Motor neuron (in vitro differentiated cells): ENCODE data around the gene CCDC197. TPM values are rescaled to one million over a fixed set of nuclear protein-coding genes. Genes with fewer than 3 reads are reported as not detected.

Experiments used
- ATAC-seq, 8 experiments: fragments of 200-7000 bp; cut with Tn5 transposase; replicated peaks in 6 of 8; 2 replicates each; pipeline ENCODE4 v1.8.0; 2021; ENCODE audit warnings: mild to moderate bottlenecking in 8 of 8, moderate library complexity in 8 of 8
- H3K27ac ChIP-seq, 2 donors: fragments of 250-450 bp; sonication (Bioruptor Pico); 2 replicates each; pipeline ENCODE4 v1.9.0; 2021; ENCODE audit warnings: antibody characterized with exemption in 2 of 2, mild to moderate bottlenecking in 2 of 2, moderate library complexity in 1 of 2
- H3K4me1 ChIP-seq, 2 donors: fragments of 250-450 bp; sonication (Bioruptor Pico); replicated peaks in 1 of 2; 2 replicates each; pipeline ENCODE4 v1.6.1; 2021; ENCODE audit warnings: antibody characterized with exemption in 2 of 2, mild to moderate bottlenecking in 2 of 2, moderate library complexity in 1 of 2
- H3K4me3 ChIP-seq, 5 donors: fragments of 250-450 bp; sonication (Bioruptor Pico); 2 replicates each; pipeline ENCODE4 v1.9.0; 2021; ENCODE audit warnings: antibody characterized with exemption in 5 of 5, mild to moderate bottlenecking in 5 of 5, moderate library complexity in 4 of 5
- WGBS, 10 experiments: fragments of 450-650 bp; shearing (Covaris generic); methylation state at CpG; one replicate each; pipeline ENCODE4 v1.0.0; 2022; 5-methylcytosine and 5-hydroxymethylcytosine counted together
- in situ Hi-C, 9 experiments: fragments of 400-800 bp; cut with MboI; loops; one replicate each; pipeline ENCODE4 v1.15.0; 2021; ENCODE audit warnings: low sequenced_read_pairs in 9 of 9, low pct_unique_long_range_greater_than_20kb in 2 of 9; ENCODE audit not compliant: unreplicated experiment in 9 of 9
- total RNA-seq, 8 experiments: library from RNA; unstranded; fragments of 300-600 nt; gene quantifications; 2 replicates each; pipeline versions ENCODE4 v1.2.3 to v1.2.4, GENCODE V29; 2022

The CCDC197 gene
- total RNA-seq, 8 experiments from 2014 or later, result 0.08 to 0.66 TPM; not detected in 6

- ATAC-seq, result peak in 3 of 8 experiments; percentile 45 to 77 (median 76)
- no peak overlapping the region for H3K27ac ChIP-seq
- in situ Hi-C loops, result no loop called here
- H3K4me3 ChIP-seq, result no peak overlapping the region
- peaks cover 3 to 10% of the 10 kb centered on the region in 2 donors for H3K4me1 ChIP-seq
- WGBS, 10 experiments, result 3 to 100% (median 81%) methylated on average over 1 to 9 of the region's 9 CpGs
Measured at GRCh38 chr14:93975791-93976476, 21.2 kb upstream of the CCDC197 start.

GRCh38 chr14:93976477-93977057 lies 20.5 kb upstream of the CCDC197 start, which contains the start of gene ASB2:
Gene ASB2, minus strand, starts transcription at chr14:93976570. Its CDS starts 12,031 bp downstream, at chr14:93964539.
- peak in 6 of 8 experiments; percentile 55 to 91 (median 79) for ATAC-seq
- in situ Hi-C loops, result no loop called here
- no peak within 1 kb of the TSS for H3K27ac ChIP-seq
- H3K4me3 ChIP-seq, result no peak within 1 kb of the TSS
- peaks cover 0 to 10% of the 10 kb centered on the region in 2 donors for H3K4me1 ChIP-seq
- 10 to 90% (median 68%) methylated on average over 2 to 10 of the region's 12 CpGs; no CpG with 5 or more reads in 1 of the 10 experiments for WGBS, 10 experiments

GRCh38 chr14:93977171-93977570 lies 19.9 kb upstream of the CCDC197 start:
- Histone ChIP-seq H3K4me3 (no peak overlapping the region), H3K4me1 (peaks cover 0 to 10% of the 10 kb centered on the region in 2 donors)

GRCh38 chr14:93977790-93978581 lies 19.1 kb upstream of the CCDC197 start:
- Histone ChIP-seq H3K4me1 (peaks cover 0 to 10% of the 10 kb centered on the region in 2 donors), H3K4me3 (no peak overlapping the region), H3K27ac (no peak overlapping the region)
- no peak for ATAC-seq
- 73 to 100% (median 87%) methylated on average over 1 to 7 of the region's 11 CpGs; no CpG with 5 or more reads in 2 of the 10 experiments for WGBS, 10 experiments
- in situ Hi-C loops, result no loop called here

More at GRCh38 chr14:93977171-93977570, 19.9 kb upstream of the CCDC197 start:
- ATAC-seq, result no peak
- H3K27ac ChIP-seq, result no peak overlapping the region
- in situ Hi-C loops, result no loop called here
- 75 to 100% (median 93%) methylated on average over 2 to 3 of the region's 5 CpGs; no CpG with 5 or more reads in 5 of the 10 experiments for WGBS, 10 experiments

GRCh38 chr14:93978735-93979134 lies 18.4 kb upstream of the CCDC197 start:
- H3K4me3 ChIP-seq, result no peak overlapping the region
- WGBS, 10 experiments, result 33 to 92% (median 60%) methylated on average over 1 to 4 of the region's 4 CpGs; no CpG with 5 or more reads in 5 of the 10 experiments
- peaks cover 0 to 10% of the 10 kb centered on the region in 2 donors for H3K4me1 ChIP-seq
- peak in 2 of 8 experiments; percentile 13 to 48 for ATAC-seq
- in situ Hi-C loops, result no loop called here
- H3K27ac ChIP-seq, result no peak overlapping the region

GRCh38 chr14:93980456-93981201 lies 16.5 kb upstream of the CCDC197 start:
- H3K27ac ChIP-seq, result no peak overlapping the region
- WGBS, 10 experiments, result 65 to 95% (median 82%) methylated on average over 2 to 8 of the region's 11 CpGs; no CpG with 5 or more reads in 4 of the 10 experiments
- ATAC-seq, result no peak
- H3K4me1 ChIP-seq, result peaks cover 0 to 10% of the 10 kb centered on the region in 2 donors
- in situ Hi-C loops, result no loop called here
- H3K4me3 ChIP-seq, result no peak overlapping the region

- no peak for ATAC-seq
- Histone ChIP-seq H3K4me3 (no peak overlapping the region), H3K4me1 (peaks cover 0 to 5% of the 10 kb centered on the region in 2 donors), H3K27ac (no peak overlapping the region)
- 83 to 100% (median 100%) methylated on average over 1 to 9 of the region's 9 CpGs; no CpG with 5 or more reads in 2 of the 10 experiments for WGBS, 10 experiments
- in situ Hi-C loops, result no loop called here
Measured at GRCh38 chr14:93981316-93982229, 15.5 kb upstream of the CCDC197 start.

- no peak for ATAC-seq
- Histone ChIP-seq H3K4me3 (no peak overlapping the region), H3K4me1 (no peaks in the 10 kb centered on the region), H3K27ac (no peak overlapping the region)
- in situ Hi-C loops, result no loop called here
- 67 to 94% (median 85%) methylated on average over 1 to 5 of the region's 10 CpGs; no CpG with 5 or more reads in 6 of the 10 experiments for WGBS, 10 experiments
Measured at GRCh38 chr14:93982230-93983007, 14.7 kb upstream of the CCDC197 start.

GRCh38 chr14:93984070-93984469 lies 13.0 kb upstream of the CCDC197 start:
- Histone ChIP-seq H3K27ac (no peak overlapping the region), H3K4me1 (no peaks in the 10 kb centered on the region), H3K4me3 (no peak overlapping the region)
- in situ Hi-C loops, result no loop called here
- 60 to 80% (median 65%) methylated on average over 1 to 2 of the region's 3 CpGs; no CpG with 5 or more reads in 6 of the 10 experiments for WGBS, 10 experiments
- ATAC-seq, result peak in 2 of 8 experiments; percentile 14 to 29

GRCh38 chr14:93984987-93985410 lies 12.1 kb upstream of the CCDC197 start:
- H3K4me3 ChIP-seq, result no peak overlapping the region
- peaks cover 0 to 2% of the 10 kb centered on the region in 2 donors for H3K4me1 ChIP-seq
- in situ Hi-C loops, result no loop called here
- H3K27ac ChIP-seq, result no peak overlapping the region
- 7 to 100% (median 63%) methylated on average over 1 to 4 of the region's 7 CpGs; no CpG with 5 or more reads in 2 of the 10 experiments for WGBS, 10 experiments
- ATAC-seq, result peak; percentile 72 to 89 (median 84)

- ATAC-seq, result peak in 3 of 8 experiments; percentile 17 to 56 (median 19)
- Histone ChIP-seq H3K27ac (no peak overlapping the region), H3K4me1 (peaks cover 0 to 5% of the 10 kb centered on the region in 2 donors), H3K4me3 (no peak overlapping the region)
- in situ Hi-C loops, result no loop called here
- 44 to 77% (median 70%) methylated on average over 1 to 7 of the region's 9 CpGs; no CpG with 5 or more reads in 5 of the 10 experiments for WGBS, 10 experiments
Measured at GRCh38 chr14:93986955-93987354, 10.1 kb upstream of the CCDC197 start.
